Neural cell (in vitro differentiated cells): Measurements from ENCODE around the gene GALT. TPM values are rescaled to one million over a fixed set of nuclear protein-coding genes. Genes with fewer than 3 reads are reported as not detected.

Experiments used
- H2AFZ ChIP-seq: fragments of 200-600, 300-800 bp; sonication (generic), shearing (Covaris generic); 2 replicates; pipeline ENCODE4 v1.6.0; 2014; ENCODE audit warnings: low read depth, mild to moderate bottlenecking, antibody characterized with exemption, low read length, moderate library complexity
- H3F3A ChIP-seq: fragments of 200-600 bp; shearing (Covaris generic); 2 replicates; pipeline ENCODE4 v1.6.1; 2016; ENCODE audit warnings: mild to moderate bottlenecking, moderate library complexity, mixed read lengths, antibody characterized with exemption, low read length; ENCODE audit not compliant: insufficient read depth, poor library complexity, severe bottlenecking
- H3K27ac ChIP-seq: fragments of 200-600, 300-800 bp; sonication (generic), shearing (Covaris generic); 2 replicates; pipeline ENCODE4 v1.5.1; 2014; ENCODE audit warnings: mild to moderate bottlenecking, low read length, moderate library complexity
- H3K27me3 ChIP-seq: fragments of 300-800, 200-600 bp; sonication (generic), shearing (Covaris generic); 2 replicates; pipeline ENCODE4 v1.6.0; 2014; ENCODE audit warnings: mild to moderate bottlenecking, low read depth, low read length, moderate library complexity; ENCODE audit not compliant: insufficient read depth
- H3K36me3 ChIP-seq: fragments of 300-800, 200-600 bp; sonication (generic), shearing (Covaris generic); 2 replicates; pipeline ENCODE4 v1.5.1; 2014; ENCODE audit warnings: mild to moderate bottlenecking, antibody characterized with exemption, low read length, moderate library complexity; ENCODE audit not compliant: insufficient read depth
- H3K4me2 ChIP-seq: fragments of 300-800, 200-600 bp; sonication (generic), shearing (Covaris generic); 2 replicates; pipeline ENCODE4 v1.6.0; 2014; ENCODE audit warnings: mild to moderate bottlenecking, low read length
- H3K4me3 ChIP-seq: fragments of 300-800, 200-600 bp; sonication (generic), shearing (Covaris generic); 2 replicates; pipeline ENCODE4 v1.5.1; 2014; ENCODE audit warnings: mild to moderate bottlenecking, low read length, moderate library complexity
- H3K79me2 ChIP-seq: fragments of 200-600 bp; shearing (Covaris generic); replicated peaks from 2 replicates; pipeline ENCODE4 v1.6.0; 2014; ENCODE audit warnings: mild to moderate bottlenecking, low read length, moderate library complexity; ENCODE audit not compliant: insufficient read depth
- H3K9ac ChIP-seq: fragments of 300-800, 200-600 bp; sonication (generic), shearing (Covaris generic); 2 replicates; pipeline ENCODE4 v1.6.1; 2016; ENCODE audit warnings: mild to moderate bottlenecking, low read length, mixed read lengths
- H3K9me2 ChIP-seq: fragments of 200-600 bp; shearing (Covaris generic); 2 replicates; pipeline ENCODE4 v1.6.1; 2016; ENCODE audit warnings: mild to moderate bottlenecking, low read length, mixed read lengths; ENCODE audit not compliant: insufficient read depth
- H3K9me3 ChIP-seq: fragments of 200-600, 300-800 bp; sonication (generic), shearing (Covaris generic); 2 replicates; pipeline ENCODE4 v1.6.1; 2016; ENCODE audit warnings: mild to moderate bottlenecking, mixed run types, low read length, moderate library complexity, mixed read lengths
- H4K20me1 ChIP-seq: fragments of 200-600 bp; shearing (Covaris generic); 2 replicates; pipeline ENCODE4 v1.6.1; 2016; ENCODE audit warnings: mild to moderate bottlenecking, mixed run types; ENCODE audit not compliant: insufficient read depth
- EP300 ChIP-seq: fragments of 450-650 bp; conservative IDR thresholded peaks from 2 replicates; pipeline ENCODE4 v1.6.1; 2014; ENCODE audit warnings: antibody characterized with exemption, mild to moderate bottlenecking, moderate library complexity; ENCODE audit not compliant: poor library complexity, severe bottlenecking
- EZH2 ChIP-seq: fragments of 200-600, 300-800 bp; shearing (Covaris generic), sonication (generic); IDR thresholded peaks from 2 replicates; pipeline ENCODE4 v1.6.1; 2014; ENCODE audit warnings: antibody characterized with exemption, low read length, borderline replicate concordance, mild to moderate bottlenecking; ENCODE audit not compliant: insufficient read depth, poor library complexity, severe bottlenecking
- MXI1 ChIP-seq: fragments of 450-650 bp; conservative IDR thresholded peaks from 2 replicates; pipeline ENCODE4 v1.6.1; 2014; ENCODE audit warnings: antibody characterized with exemption, mild to moderate bottlenecking; ENCODE audit not compliant: poor library complexity, severe bottlenecking
- POLR2AphosphoS5 ChIP-seq: IDR thresholded peaks from 2 replicates; pipeline ENCODE4 v1.6.1; 2012
- RAD21 ChIP-seq: fragments of 450-650 bp; conservative IDR thresholded peaks from 2 replicates; pipeline ENCODE4 v1.6.1; 2014; ENCODE audit warnings: antibody characterized with exemption, mild to moderate bottlenecking, moderate library complexity
- SMC3 ChIP-seq: fragments of 450-650 bp; conservative IDR thresholded peaks from 2 replicates; pipeline ENCODE4 v1.6.1; 2014; ENCODE audit warnings: antibody characterized with exemption, mild to moderate bottlenecking, moderate library complexity; ENCODE audit not compliant: poor library complexity
- TAF1 ChIP-seq: IDR thresholded peaks from 2 replicates; pipeline ENCODE4 v1.6.1; 2012; ENCODE audit warnings: low read depth
- polyA plus RNA-seq: library from polyadenylated mRNA; depleted of rRNA; stranded (reverse); fragments of >200 nt; gene quantifications from 2 replicates; pipeline ENCODE4 v1.2.3, GENCODE V29; 2014
- TF ChIP-seq, protein P1 (sequence below): IDR thresholded peaks from 2 replicates; pipeline ENCODE4 v1.6.1; 2012; ENCODE audit warnings: borderline replicate concordance
- TF ChIP-seq, protein P2 (sequence below): fragments of 450-650 bp; IDR thresholded peaks from 2 replicates; pipeline ENCODE4 v1.5.1; 2014; ENCODE audit warnings: antibody characterized with exemption, mild to moderate bottlenecking, moderate library complexity; ENCODE audit not compliant: poor library complexity, severe bottlenecking

The GALT gene
- polyA plus RNA-seq, 1 donor from 2014 or later = 116 TPM

DNA sequence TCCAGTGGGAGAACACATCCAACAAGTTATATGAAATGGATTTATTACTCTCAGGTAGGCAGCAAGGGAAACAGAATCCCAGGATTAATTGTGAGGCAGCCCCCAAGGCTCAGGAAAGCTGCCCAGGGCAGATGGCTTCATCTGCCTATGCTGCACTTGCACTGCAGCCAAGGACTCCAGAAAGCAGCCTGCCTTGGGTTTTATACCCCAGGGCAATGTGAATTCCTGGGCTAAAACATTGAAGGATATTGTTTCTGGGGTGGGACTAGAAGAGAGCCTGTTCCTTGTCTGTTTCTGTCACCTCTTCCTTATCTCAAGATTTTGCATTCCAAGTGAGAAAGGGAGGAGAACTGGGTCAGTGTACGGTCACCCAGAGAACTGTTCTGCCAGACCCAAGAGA, 24.8 kb downstream of the GALT start:
- H3K9me3 ChIP-seq = no peaks in the 10 kb centered on the region
- H3K9ac ChIP-seq = no peak overlapping the region
- no peak overlapping the region for H3K27ac ChIP-seq
- H3F3A ChIP-seq = no peaks in the 10 kb centered on the region
- H3K27me3 ChIP-seq = no peaks in the 10 kb centered on the region
- TF ChIP-seq MXI1 = no peak
- TF ChIP-seq RAD21 = no peak
- TF ChIP-seq, protein P1, sequence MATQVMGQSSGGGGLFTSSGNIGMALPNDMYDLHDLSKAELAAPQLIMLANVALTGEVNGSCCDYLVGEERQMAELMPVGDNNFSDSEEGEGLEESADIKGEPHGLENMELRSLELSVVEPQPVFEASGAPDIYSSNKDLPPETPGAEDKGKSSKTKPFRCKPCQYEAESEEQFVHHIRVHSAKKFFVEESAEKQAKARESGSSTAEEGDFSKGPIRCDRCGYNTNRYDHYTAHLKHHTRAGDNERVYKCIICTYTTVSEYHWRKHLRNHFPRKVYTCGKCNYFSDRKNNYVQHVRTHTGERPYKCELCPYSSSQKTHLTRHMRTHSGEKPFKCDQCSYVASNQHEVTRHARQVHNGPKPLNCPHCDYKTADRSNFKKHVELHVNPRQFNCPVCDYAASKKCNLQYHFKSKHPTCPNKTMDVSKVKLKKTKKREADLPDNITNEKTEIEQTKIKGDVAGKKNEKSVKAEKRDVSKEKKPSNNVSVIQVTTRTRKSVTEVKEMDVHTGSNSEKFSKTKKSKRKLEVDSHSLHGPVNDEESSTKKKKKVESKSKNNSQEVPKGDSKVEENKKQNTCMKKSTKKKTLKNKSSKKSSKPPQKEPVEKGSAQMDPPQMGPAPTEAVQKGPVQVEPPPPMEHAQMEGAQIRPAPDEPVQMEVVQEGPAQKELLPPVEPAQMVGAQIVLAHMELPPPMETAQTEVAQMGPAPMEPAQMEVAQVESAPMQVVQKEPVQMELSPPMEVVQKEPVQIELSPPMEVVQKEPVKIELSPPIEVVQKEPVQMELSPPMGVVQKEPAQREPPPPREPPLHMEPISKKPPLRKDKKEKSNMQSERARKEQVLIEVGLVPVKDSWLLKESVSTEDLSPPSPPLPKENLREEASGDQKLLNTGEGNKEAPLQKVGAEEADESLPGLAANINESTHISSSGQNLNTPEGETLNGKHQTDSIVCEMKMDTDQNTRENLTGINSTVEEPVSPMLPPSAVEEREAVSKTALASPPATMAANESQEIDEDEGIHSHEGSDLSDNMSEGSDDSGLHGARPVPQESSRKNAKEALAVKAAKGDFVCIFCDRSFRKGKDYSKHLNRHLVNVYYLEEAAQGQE = no peak
- no peak for TF ChIP-seq EP300
- TF ChIP-seq TAF1 = no peak
- no peak for TF ChIP-seq SMC3
- TF ChIP-seq EZH2 = no peak
- no peak overlapping the region for H3K4me2 ChIP-seq
- no peaks in the 10 kb centered on the region for H4K20me1 ChIP-seq
- no peaks in the 10 kb centered on the region for H3K36me3 ChIP-seq
- no peak overlapping the region for H3K4me3 ChIP-seq
- no peak overlapping the region for H2AFZ ChIP-seq
- H3K9me2 ChIP-seq = no peaks in the 10 kb centered on the region
- no peaks in the 10 kb centered on the region for H3K79me2 ChIP-seq

DNA sequence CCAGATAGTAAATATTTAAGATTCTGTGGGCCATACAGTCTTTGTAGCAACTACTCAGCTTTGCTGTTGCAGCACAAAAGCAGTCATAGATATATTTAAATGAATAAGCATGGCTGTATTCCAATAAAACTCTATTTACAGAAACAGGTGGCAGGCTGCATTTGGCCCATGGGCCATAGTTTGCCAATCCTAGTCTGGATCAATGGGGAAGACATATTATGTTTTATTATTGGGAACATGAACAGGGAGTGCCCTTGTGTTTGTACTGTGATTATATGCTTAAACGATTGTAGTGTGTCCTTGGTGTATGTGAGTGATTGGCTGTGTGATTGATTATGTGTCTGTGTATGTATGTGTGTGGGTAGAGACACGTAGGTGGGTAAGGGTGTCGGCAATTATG, 28.0 kb downstream of the GALT start:
- Histone ChIP-seq H3K9ac (no peak overlapping the region), H2AFZ (no peak overlapping the region), H3K4me3 (no peak overlapping the region), H3K9me2 (no peaks in the 10 kb centered on the region), H3K79me2 (no peaks in the 10 kb centered on the region), H3K27ac (no peak overlapping the region), H3K36me3 (no peaks in the 10 kb centered on the region), H3F3A (no peaks in the 10 kb centered on the region), H4K20me1 (no peaks in the 10 kb centered on the region), H3K9me3 (no peaks in the 10 kb centered on the region), H3K27me3 (no peaks in the 10 kb centered on the region), H3K4me2 (no peak overlapping the region)
- TF ChIP-seq, protein P2, sequence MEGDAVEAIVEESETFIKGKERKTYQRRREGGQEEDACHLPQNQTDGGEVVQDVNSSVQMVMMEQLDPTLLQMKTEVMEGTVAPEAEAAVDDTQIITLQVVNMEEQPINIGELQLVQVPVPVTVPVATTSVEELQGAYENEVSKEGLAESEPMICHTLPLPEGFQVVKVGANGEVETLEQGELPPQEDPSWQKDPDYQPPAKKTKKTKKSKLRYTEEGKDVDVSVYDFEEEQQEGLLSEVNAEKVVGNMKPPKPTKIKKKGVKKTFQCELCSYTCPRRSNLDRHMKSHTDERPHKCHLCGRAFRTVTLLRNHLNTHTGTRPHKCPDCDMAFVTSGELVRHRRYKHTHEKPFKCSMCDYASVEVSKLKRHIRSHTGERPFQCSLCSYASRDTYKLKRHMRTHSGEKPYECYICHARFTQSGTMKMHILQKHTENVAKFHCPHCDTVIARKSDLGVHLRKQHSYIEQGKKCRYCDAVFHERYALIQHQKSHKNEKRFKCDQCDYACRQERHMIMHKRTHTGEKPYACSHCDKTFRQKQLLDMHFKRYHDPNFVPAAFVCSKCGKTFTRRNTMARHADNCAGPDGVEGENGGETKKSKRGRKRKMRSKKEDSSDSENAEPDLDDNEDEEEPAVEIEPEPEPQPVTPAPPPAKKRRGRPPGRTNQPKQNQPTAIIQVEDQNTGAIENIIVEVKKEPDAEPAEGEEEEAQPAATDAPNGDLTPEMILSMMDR = no peak
- no peak for TF ChIP-seq SMC3
- no peak for TF ChIP-seq RAD21
- no peak for TF ChIP-seq POLR2AphosphoS5
- TF ChIP-seq, protein P1 = no peak
- TF ChIP-seq EP300 = no peak
- no peak for TF ChIP-seq TAF1
- TF ChIP-seq MXI1 = no peak
- TF ChIP-seq EZH2 = no peak
